Stimulated activated CD4-positive, alpha-beta T cell treated with anti-CD3 and anti-CD28 coated beads, Interleukin-2, amount 100 ng/mL, for 24 hours (primary cell): ENCODE results near the gene ACVR2B.

Experiments
- DNase-seq, 2 donors: peaks; one replicate each; pipeline ENCODE4 v3.0.0-alpha.2; 2020

Gene ACVR2B

DNA sequence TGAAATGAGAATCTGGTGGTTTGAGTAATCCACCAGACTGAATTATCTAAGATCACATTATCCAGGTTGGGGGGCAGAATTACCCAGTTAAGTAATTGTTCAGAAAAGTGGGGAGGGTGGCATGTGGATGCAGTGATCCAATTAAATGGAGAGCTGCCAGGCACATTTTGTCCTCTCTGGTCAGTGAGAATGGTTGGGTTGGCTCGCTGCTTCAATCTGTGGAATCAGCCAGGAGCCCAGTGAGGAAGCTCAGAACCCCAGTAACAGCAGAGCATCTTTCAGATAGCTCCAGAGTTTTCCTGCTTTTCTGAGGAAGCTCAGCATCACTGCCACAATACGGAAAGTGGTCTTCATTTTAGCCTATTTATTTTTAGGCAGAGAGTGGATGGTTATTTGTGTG lies 36.1 kb downstream of the ACVR2B start:
- no peak for DNase-seq

DNA sequence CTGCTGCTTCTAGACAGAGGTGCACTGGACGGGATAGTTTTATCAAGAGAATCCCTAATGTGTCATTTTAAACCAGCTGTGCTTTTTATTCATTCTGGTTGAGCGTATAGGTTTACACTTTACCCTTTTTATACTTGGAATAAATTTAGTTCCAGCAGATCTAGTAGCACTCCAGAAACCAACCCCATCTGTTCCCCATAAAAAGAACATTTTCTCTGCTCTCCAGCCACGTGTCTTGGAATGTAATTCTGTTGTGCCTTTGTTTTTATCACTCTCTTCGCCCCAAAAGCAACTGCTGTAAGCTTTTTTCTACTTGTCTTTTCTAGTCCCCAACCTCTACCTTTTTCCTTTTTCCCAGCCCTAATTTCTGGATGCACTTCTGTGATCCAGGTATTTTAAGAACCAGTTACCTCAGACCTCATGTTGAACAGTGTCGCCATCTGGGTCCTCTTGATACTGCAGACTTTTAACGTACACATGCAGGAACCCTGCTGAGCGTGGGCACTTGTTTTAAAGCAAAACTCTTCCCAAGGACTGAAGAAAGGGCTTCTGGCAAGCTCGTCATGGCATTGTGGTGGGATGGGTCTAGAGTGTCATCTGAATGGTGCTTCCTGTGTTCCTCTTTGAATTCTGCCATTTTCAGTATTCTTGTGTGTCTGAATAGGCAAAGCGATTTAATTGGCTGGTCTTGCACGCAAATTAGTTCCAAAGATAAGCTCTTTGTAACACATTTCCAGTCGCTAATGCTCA lies 36.8 kb downstream of the ACVR2B start:
- no peak for DNase-seq

- no peak for DNase-seq
Measured at GRCh38 chr3:38491215-38491614, 37.5 kb downstream of the ACVR2B start.

- no peak for DNase-seq
Measured at GRCh38 chr3:38493031-38493430, 39.3 kb downstream of the ACVR2B start.

- peak; percentile 97 to 98 for DNase-seq
Measured at GRCh38 chr3:38496131-38496910, 42.6 kb downstream of the ACVR2B start, which contains the start of gene EXOG. Gene EXOG, plus strand, starts transcription at chr3:38496340. Its CDS starts 28 bp downstream, at chr3:38496368.

DNA sequence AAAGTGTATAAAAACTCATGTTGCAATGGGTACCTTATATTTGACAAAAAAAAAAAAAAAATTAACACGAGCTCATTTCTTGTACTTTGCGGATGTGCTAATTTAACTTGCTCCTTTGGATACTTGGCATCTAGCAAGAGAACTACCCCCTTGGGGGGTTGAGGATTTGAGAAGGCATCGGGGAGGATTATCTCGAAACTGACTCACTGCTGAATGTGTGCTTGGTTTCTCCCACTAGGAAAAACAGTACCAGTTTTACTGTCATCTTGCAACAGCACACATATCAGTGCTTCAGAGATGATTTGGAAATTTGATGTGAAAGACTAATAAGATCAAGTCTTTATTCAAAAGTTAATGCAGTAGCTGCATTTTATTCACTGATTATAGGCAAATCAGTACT lies 43.3 kb downstream of the ACVR2B start:
- no peak for DNase-seq

DNA sequence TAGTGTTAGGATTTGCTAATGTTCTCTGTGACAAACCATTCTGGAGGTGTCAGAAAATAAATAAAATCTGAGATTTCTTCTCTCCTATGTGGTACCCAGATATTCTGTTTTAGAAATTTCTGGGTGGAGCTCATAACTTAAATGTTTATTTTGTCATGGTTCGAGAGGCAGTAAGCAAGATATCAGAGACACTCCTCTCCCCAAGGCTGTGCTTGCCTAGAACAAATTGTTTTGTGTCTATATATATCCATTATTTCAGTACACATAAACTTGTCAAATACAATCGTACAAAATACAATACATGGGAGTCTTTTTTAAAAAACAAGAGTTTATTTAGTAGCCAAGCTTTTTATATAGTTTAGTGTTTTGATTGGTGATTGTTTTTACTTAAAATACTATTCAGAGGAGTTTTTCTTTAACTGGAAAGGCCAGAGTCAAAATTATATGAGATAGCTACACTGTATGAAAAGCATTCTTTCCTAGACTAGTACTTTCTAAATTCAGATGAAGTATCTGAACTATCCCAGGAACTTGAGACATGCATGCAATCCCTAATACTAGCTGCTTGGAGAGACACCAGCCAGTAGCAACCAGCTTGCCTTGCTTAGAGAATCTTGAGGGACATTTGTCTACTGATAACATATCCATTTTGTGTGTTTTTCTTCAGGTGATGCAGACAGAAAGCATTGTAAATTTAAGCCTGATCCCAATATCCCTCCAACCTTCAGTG lies 47.2 kb downstream of the ACVR2B start:
- no peak for DNase-seq

- DNase-seq, result no peak
Measured at GRCh38 chr3:38507120-38507519, 53.4 kb downstream of the ACVR2B start.

GRCh38 chr3:38509732-38510131 lies 56.0 kb downstream of the ACVR2B start:
- DNase-seq, result no peak

GRCh38 chr3:38510631-38511030 lies 56.9 kb downstream of the ACVR2B start:
- DNase-seq, result no peak

GRCh38 chr3:38511546-38511945 lies 57.9 kb downstream of the ACVR2B start:
- no peak for DNase-seq

GRCh38 chr3:38515367-38515766 lies 61.7 kb downstream of the ACVR2B start:
- DNase-seq, result no peak

DNA sequence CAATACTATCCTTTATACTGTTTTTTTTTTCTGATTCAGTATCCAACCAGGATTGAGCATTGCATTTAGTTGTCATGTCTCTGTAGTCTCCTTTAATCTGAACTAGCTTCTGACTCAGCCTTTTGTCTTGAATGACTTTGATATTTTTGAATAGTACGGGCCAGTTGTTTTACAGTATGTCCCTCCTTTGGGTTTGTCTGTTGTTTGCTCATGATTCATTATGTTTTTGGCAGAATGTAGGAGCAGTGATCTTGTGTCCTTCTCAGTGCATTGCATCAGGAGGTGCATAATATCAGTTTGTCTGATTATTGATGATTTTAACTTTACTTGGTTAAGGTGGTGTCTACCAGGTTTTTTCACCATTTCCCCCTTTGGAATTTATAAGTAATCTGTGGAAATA lies 63.0 kb downstream of the ACVR2B start:
- DNase-seq, result no peak

DNA sequence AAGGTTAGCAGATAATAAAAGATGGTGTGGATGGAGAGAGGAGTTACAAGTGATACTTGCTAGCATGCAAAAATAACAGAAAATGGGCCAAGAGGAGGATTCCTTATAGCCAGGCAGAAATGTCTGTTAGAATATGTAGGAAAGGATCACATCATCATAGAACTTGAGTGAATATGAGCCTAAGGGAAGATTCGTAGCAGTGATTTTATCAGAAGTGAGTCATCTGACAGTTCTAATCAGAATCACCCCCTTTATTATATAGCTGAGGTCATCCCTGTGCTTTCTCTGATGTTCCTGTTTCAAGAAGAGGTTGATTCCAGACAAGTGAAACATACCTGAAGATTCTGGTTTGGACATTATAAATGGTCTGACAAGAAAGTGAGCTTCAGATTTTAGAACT lies 65.3 kb downstream of the ACVR2B start:
- no peak for DNase-seq

GRCh38 chr3:38519651-38520050 lies 66.0 kb downstream of the ACVR2B start:
- no peak for DNase-seq

- peak; percentile 62 to 69 for DNase-seq
Measured at GRCh38 chr3:38521391-38521987, 67.8 kb downstream of the ACVR2B start.

GRCh38 chr3:38522002-38522401 lies 68.3 kb downstream of the ACVR2B start:
- DNase-seq, result no peak

DNA sequence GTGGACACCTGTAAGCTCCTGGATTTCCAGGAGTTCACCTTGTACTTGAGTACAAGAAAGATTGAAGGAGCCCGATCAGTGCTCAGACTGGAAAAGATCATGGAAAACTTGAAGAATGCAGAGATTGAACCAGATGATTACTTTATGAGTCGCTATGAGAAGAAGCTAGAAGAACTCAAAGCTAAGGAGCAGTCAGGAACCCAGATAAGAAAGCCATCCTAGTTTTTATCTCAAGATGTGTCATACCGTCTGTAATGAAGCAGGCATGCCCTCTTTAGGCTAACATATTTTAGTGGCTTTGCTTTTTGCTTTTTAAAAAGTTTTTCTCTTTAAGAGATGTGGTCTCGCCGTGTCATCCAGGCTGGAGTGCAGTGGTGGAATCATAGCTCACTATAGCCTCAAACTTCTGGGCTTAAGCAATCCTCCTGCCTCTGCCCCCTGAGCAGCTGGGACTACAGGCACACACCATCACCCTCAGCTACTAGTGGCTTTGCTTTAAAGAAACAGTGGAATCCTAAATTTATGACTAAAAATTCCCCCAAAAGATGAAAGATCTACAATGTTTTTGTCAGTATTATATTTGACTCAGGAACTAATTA lies 70.5 kb downstream of the ACVR2B start:
- no peak for DNase-seq

DNA sequence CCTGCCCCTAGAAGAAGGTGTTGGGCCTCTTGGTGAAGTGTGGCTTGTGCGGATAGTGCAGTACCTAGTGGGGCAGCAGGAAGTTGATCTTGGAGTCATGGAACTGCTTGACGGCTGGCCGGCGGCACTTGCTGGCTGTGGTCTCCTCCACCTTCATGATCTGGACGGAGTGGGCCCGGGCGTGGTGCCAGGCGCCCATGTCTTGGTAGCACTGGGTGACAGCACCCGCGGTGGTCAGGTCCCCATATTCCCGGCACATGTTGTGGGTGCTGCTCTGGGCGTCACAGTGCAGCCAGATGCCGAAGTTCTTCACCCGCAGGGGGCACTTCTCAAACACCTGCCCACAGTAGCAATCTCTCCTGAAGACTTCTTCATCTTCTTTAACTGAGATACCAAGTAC lies 73.1 kb downstream of the ACVR2B start:
- no peak for DNase-seq

DNA sequence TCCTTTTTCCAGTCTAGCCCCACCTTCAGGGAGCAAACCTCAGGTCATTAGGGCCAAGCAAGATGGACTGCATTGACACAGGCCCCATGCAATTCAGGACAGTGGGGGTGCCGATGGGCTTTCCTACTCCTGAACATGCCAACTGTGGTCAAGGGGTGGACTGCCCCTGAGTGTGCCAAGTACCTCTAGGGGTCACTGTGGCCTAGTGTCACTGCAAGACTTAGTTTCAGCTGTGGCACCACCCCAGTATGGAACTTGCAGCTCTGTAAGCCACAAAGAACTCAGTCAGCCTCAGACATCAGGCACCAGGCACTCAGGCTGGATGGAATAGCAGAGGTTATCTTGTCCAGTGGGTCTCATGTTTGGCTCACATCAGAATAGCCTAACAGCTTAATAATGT lies 74.8 kb downstream of the ACVR2B start:
- no peak for DNase-seq

- DNase-seq, result no peak
Measured at GRCh38 chr3:38532529-38532928, 78.8 kb downstream of the ACVR2B start.

- DNase-seq, result no peak
Measured at GRCh38 chr3:38533285-38533976, 79.7 kb downstream of the ACVR2B start.
